Measurements from ENCODE around the gene TXNDC5.

DNA sequence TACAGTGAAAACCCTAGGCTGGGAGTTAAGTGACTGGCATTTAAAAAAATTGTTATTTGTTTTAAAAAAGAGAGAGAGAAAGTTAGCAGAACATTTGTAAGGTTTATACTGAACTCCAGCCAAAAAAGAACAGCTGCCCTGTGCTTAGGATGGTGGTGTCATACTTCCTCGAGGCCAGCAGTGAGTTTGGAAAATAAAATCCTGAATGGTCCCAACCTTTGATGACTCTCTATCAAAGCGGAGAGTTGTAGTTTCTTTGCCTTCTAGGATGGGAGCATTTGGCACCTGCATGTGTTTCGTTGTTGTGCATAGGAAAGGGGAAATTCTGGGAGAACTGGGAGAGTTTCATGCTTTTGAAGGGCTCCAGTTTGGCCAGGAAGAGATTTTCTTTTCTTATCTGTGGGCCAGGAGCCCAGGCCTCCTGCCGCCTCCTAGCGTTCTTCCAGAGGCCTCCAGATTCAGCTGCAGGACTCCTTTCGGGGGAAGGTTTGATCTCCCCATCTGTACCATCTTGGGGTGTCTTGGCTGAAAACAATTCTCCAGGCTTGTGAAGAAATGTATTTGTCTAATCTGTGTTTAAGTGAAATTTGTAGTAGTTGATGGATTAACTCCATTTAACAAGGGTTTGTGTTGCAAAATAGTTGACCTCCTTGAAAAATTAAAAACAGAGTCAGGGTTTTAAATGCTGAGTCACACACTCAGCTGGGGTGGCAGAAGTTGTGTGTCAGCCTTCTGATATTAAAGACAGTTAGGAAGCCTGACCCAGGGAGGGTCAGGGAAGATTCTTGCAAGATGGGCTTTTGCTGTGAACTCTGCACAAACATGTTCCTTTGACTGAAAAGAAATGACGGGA is 63.4 kb downstream of the TXNDC5 start:
- TF ChIP-seq, protein P1, sequence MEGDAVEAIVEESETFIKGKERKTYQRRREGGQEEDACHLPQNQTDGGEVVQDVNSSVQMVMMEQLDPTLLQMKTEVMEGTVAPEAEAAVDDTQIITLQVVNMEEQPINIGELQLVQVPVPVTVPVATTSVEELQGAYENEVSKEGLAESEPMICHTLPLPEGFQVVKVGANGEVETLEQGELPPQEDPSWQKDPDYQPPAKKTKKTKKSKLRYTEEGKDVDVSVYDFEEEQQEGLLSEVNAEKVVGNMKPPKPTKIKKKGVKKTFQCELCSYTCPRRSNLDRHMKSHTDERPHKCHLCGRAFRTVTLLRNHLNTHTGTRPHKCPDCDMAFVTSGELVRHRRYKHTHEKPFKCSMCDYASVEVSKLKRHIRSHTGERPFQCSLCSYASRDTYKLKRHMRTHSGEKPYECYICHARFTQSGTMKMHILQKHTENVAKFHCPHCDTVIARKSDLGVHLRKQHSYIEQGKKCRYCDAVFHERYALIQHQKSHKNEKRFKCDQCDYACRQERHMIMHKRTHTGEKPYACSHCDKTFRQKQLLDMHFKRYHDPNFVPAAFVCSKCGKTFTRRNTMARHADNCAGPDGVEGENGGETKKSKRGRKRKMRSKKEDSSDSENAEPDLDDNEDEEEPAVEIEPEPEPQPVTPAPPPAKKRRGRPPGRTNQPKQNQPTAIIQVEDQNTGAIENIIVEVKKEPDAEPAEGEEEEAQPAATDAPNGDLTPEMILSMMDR (conservative IDR thresholded peaks at IDR 0.05; ENCODE audit: low read length) = no peak
- no peak for TF ChIP-seq EZH2phosphoT487 (IDR thresholded peaks at IDR 0.05; ENCODE audit: borderline replicate concordance, low read depth, low read length)

Measured in OCI-LY7 (cell line).